Fibroblast of villous mesenchyme (primary cell): Measurements from ENCODE around the gene PCSK1. TPM values are rescaled to one million over a fixed set of nuclear protein-coding genes. Genes with fewer than 3 reads are reported as not detected.

Experiments
- DNase-seq: peaks from one replicate; pipeline ENCODE4 v3.0.0-alpha.2; 2010; ENCODE audit warnings: low read depth
- H3K4me3 ChIP-seq: 2 replicates; pipeline ENCODE4 v1.5.1; 2011; ENCODE audit warnings: low read depth, mild to moderate bottlenecking, low read length
- CTCF ChIP-seq: IDR thresholded peaks from 2 replicates; pipeline ENCODE4 v1.5.1; 2012; ENCODE audit warnings: low read depth, mild to moderate bottlenecking, low read length; ENCODE audit not compliant: insufficient read depth
- total RNA-seq: library from RNA; depleted of rRNA; stranded (reverse); fragments of >200 nt; gene quantifications from 2 replicates; pipeline ENCODE4 v1.2.3, GENCODE V29; 2012

Gene PCSK1
- total RNA-seq, 1 donor, result under 0.01 TPM

GRCh38 chr5:96342581-96342980, 90.5 kb downstream of the PCSK1 start:
- no peak for DNase-seq
- H3K4me3 ChIP-seq, result no peak overlapping the region
- no peak for TF ChIP-seq CTCF

Other genes starting within 250 kb of the PCSK1 start
- 160 and 200 TPM in 2 replicates for gene CAST, start 229.1 kb upstream of the PCSK1 start, total RNA-seq